NCI-H2227 (cell line): ENCODE data around the gene MAST4.

Source experiments
- DNase-seq: peaks from one replicate; lab custom pipeline; 2025; ENCODE audit not compliant: unreplicated experiment; lab: John Stamatoyannopoulos, UW

The MAST4 gene

GRCh38 chr5:67009028-67009427 is 412.8 kb downstream of the MAST4 start:
- DNase-seq = no peak

GRCh38 chr5:67010684-67011409 is 414.7 kb downstream of the MAST4 start:
- DNase-seq = no peak

GRCh38 chr5:67011422-67011821 is 415.2 kb downstream of the MAST4 start:
- no peak for DNase-seq

GRCh38 chr5:67012171-67012570 is 416.0 kb downstream of the MAST4 start:
- no peak for DNase-seq

GRCh38 chr5:67013719-67014118 is 417.5 kb downstream of the MAST4 start:
- DNase-seq = no peak

GRCh38 chr5:67014191-67014590 is 418.0 kb downstream of the MAST4 start:
- no peak for DNase-seq

- DNase-seq = no peak
Observed at GRCh38 chr5:67014957-67015400, 418.8 kb downstream of the MAST4 start.

- no peak for DNase-seq
Observed at GRCh38 chr5:67015541-67016191, 419.5 kb downstream of the MAST4 start.

- DNase-seq = no peak
Observed at GRCh38 chr5:67019065-67019845, 423.1 kb downstream of the MAST4 start.

GRCh38 chr5:67020096-67020615 is 424.0 kb downstream of the MAST4 start:
- no peak for DNase-seq

GRCh38 chr5:67021031-67021430 is 424.8 kb downstream of the MAST4 start:
- no peak for DNase-seq

GRCh38 chr5:67021521-67021920 is 425.3 kb downstream of the MAST4 start:
- no peak for DNase-seq

- DNase-seq = no peak
Observed at GRCh38 chr5:67021962-67022361, 425.8 kb downstream of the MAST4 start.

- no peak for DNase-seq
Observed at GRCh38 chr5:67025457-67025856, 429.3 kb downstream of the MAST4 start.

- no peak for DNase-seq
Observed at GRCh38 chr5:67026278-67026677, 430.1 kb downstream of the MAST4 start.

GRCh38 chr5:67027171-67027570 is 431.0 kb downstream of the MAST4 start:
- DNase-seq = no peak

GRCh38 chr5:67028371-67028770 is 432.2 kb downstream of the MAST4 start:
- no peak for DNase-seq

- DNase-seq = no peak
Observed at GRCh38 chr5:67028941-67029340, 432.7 kb downstream of the MAST4 start.

GRCh38 chr5:67029481-67029880 is 433.3 kb downstream of the MAST4 start:
- DNase-seq = no peak

GRCh38 chr5:67030289-67031056 is 434.3 kb downstream of the MAST4 start:
- no peak for DNase-seq

- DNase-seq = no peak
Observed at GRCh38 chr5:67031057-67031443, 434.9 kb downstream of the MAST4 start.
